ENCODE data around the gene PTPRCAP. TPM values are rescaled to one million over a fixed set of nuclear protein-coding genes. Genes with fewer than 3 reads are reported as not detected.
"Not testable (repeated sequence)": the region's sequence is repeated elsewhere in the genome, so short reads cannot be mapped to it uniquely, and the experiment has no call there.

The PTPRCAP gene
- total RNA-seq, 1 experiment from 2014 or later: 0.15 TPM

DNA sequence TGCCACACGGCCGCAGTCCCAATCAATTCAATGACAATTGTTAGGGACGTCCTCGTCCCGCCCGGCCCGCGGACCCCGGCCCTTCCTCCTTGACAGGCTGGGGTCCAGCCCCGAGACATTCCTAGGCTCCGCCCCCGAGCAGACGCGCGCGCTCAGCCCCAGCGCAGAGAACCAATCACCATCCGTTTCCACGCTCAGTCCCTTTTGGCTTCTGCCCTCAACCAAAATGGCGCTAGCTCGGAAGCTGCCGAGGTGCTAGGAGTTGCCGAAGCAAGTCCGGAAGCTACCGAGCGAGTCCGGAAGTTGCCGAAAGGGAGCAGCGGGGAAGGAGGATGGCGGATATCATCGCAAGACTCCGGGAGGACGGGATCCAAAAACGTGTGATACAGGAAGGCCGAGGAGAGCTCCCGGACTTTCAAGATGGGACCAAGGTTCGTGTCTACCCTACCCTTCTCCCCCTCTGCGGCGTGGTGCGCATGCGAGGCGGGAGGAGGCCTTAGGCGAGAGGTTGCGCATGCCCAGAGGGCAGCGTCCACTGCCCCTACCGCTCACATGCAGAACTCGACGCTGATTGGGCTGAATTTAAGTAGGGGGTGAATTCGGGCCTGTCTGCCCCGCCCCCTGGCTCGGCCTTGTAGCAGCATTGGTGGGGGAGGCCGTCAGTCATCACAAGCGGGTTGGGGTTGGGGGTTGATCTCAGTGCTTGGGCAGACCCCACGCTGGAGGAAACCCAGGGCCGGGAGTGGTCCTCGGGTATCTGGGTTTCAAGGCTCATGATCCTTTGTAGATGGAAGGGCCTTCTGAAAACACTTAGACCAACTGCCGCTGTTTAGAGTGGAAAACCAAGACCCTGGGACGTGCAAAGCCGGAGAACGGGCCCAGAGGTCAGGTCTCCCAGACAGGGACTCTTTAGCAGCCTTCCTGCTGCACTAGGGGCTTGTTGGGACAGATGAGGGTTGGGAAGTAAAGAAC lies 45.6 kb upstream of the PTPRCAP start, which contains the start of gene AIP:
Gene AIP (plus strand): TSS at position 200 of the 972 bp plus-strand sequence. CDS start 133 bp downstream, at position 333.
- Histone ChIP-seq H3K9me3 (ENCODE audit: low read length) (no peaks in the 10 kb centered on the region), H3K9me2 (replicated peaks; ENCODE audit: low read length) (no peaks in the 10 kb centered on the region), H2AFZ (ENCODE audit: low read length) (peak within 1 kb of the TSS; percentile 82), H3K79me2 (ENCODE audit: low read length) (peaks cover 23% of the 10 kb centered on the region), H3K4me2 (ENCODE audit: low read length) (peak within 1 kb of the TSS; percentile 90), H3F3A (ENCODE audit: low read length, unreplicated experiment) (no peaks in the 10 kb centered on the region), H3K27me3 (ENCODE audit: low read length) (no peaks in the 10 kb centered on the region), H4K20me1 (ENCODE audit: low read length) (no peaks in the 10 kb centered on the region), H3K36me3 (ENCODE audit: low read depth, low read length) (no peaks in the 10 kb centered on the region; the same call in 1 of the 2 replicates), H3K4me3 (ENCODE audit: low read length) (peak within 1 kb of the TSS; percentile 73), H3K9ac (ENCODE audit: low read length) (peak within 1 kb of the TSS; percentile 73), H3K27ac (ENCODE audit: low read length) (no peak within 1 kb of the TSS; the same call in 1 of the 2 replicates), H3K4me1 (ENCODE audit: insufficient read depth, low read length) (peaks cover 15% of the 10 kb centered on the region)
- CTCF ChIA-PET: interaction anchor here (0.6 kb wide), 1 partner anchor 108 kb away, joined by 7 read pairs; no protein-coding TSS in a partner anchor
- intact Hi-C loops (cut with micrococcal nuclease): loop anchor here (2.0 kb wide), 1 partner anchor 22 kb away; the partner anchor contains the start of gene PITPNM1
- ATAC-seq: peak; percentile 99
- no peak for TF ChIP-seq EZH2phosphoT487 (IDR thresholded peaks at IDR 0.05; ENCODE audit: borderline replicate concordance, low read length)
- TF ChIP-seq, protein P1, sequence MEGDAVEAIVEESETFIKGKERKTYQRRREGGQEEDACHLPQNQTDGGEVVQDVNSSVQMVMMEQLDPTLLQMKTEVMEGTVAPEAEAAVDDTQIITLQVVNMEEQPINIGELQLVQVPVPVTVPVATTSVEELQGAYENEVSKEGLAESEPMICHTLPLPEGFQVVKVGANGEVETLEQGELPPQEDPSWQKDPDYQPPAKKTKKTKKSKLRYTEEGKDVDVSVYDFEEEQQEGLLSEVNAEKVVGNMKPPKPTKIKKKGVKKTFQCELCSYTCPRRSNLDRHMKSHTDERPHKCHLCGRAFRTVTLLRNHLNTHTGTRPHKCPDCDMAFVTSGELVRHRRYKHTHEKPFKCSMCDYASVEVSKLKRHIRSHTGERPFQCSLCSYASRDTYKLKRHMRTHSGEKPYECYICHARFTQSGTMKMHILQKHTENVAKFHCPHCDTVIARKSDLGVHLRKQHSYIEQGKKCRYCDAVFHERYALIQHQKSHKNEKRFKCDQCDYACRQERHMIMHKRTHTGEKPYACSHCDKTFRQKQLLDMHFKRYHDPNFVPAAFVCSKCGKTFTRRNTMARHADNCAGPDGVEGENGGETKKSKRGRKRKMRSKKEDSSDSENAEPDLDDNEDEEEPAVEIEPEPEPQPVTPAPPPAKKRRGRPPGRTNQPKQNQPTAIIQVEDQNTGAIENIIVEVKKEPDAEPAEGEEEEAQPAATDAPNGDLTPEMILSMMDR (conservative IDR thresholded peaks at IDR 0.05; ENCODE audit: low read depth, low read length): no peak
- TF ChIP-seq EZH2 (IDR thresholded peaks at IDR 0.05; ENCODE audit: low read length, unreplicated experiment): no peak
- DNase-seq: peak; percentile 100
- POLR2A ChIA-PET (ENCODE audit: unreplicated experiment): no interaction called here
- BruUV-seq (replicated peaks): TSS peak; percentile 78

DNA sequence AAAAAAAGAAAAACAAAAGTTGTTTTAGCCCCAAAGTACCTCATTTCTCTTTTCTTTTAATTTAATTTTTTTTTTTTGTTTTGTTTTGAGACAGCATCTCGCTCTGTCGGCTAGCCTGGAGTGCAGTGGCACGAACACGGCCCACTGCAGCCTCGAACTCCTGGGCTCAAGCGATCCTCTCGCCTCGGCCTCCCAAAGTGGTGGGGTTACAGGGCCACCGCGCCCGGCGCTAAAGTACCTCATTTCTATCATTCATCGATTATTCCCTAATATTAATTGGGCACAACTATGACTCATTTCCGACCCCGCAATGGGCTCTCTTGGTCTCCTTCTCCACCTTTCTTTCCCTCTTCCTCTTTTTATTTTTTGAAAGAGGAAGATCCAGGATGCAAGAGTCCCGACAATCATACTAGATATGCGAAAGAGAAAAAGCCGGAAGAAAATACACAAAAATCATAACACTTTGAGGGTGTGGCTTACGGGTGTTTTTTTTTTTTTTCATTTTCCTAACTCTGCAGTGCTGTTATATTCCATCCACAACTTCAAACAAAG lies 44.9 kb upstream of the PTPRCAP start:
- no peaks in the 10 kb centered on the region for H4K20me1 ChIP-seq (ENCODE audit: low read length)
- TSS peak; percentile 97 for BruUV-seq (replicated peaks)
- H3K9me2 ChIP-seq (replicated peaks; ENCODE audit: low read length): no peaks in the 10 kb centered on the region
- peaks cover 23% of the 10 kb centered on the region for H3K79me2 ChIP-seq (ENCODE audit: low read length)
- DNase-seq (no peak), ATAC-seq (peak; percentile 17)
- no peak overlapping the region for H3K27ac ChIP-seq (ENCODE audit: low read length)
- H3K4me1 ChIP-seq (ENCODE audit: insufficient read depth, low read length): peaks cover 15% of the 10 kb centered on the region
- peak overlapping the region; percentile 73 for H3K9ac ChIP-seq (ENCODE audit: low read length)
- intact Hi-C loops (cut with micrococcal nuclease): loop anchor here (2.0 kb wide), 1 partner anchor 22 kb away; the partner anchor contains the start of gene PITPNM1
- ChIA-PET POLR2A (ENCODE audit: unreplicated experiment) (no interaction called here), CTCF (interaction anchor here (0.6 kb wide), 1 partner anchor 107 kb away, joined by 7 read pairs; no protein-coding TSS in a partner anchor)
- peak overlapping the region; percentile 82 for H2AFZ ChIP-seq (ENCODE audit: low read length)
- peak overlapping the region; percentile 73 for H3K4me3 ChIP-seq (ENCODE audit: low read length)
- H3K27me3 ChIP-seq (ENCODE audit: low read length): no peaks in the 10 kb centered on the region
- H3K9me3 ChIP-seq (ENCODE audit: low read length): no peaks in the 10 kb centered on the region
- no peaks in the 10 kb centered on the region for H3K36me3 ChIP-seq (ENCODE audit: low read depth, low read length)
- no peaks in the 10 kb centered on the region for H3F3A ChIP-seq (ENCODE audit: low read length, unreplicated experiment)
- TF ChIP-seq EZH2phosphoT487 (IDR thresholded peaks at IDR 0.05; ENCODE audit: borderline replicate concordance, low read length) (no peak), EZH2 (IDR thresholded peaks at IDR 0.05; ENCODE audit: low read length, unreplicated experiment) (no peak)
- TF ChIP-seq, protein P1 (conservative IDR thresholded peaks at IDR 0.05; ENCODE audit: low read depth, low read length): no peak
- peak overlapping the region; percentile 90 for H3K4me2 ChIP-seq (ENCODE audit: low read length)

GRCh38 chr11:67477344-67478050 lies 40.0 kb upstream of the PTPRCAP start:
- H3K4me3 ChIP-seq (ENCODE audit: low read length); H4K20me1 ChIP-seq (ENCODE audit: low read length); H3K9me2 ChIP-seq (replicated peaks; ENCODE audit: low read length); H3K9me3 ChIP-seq (ENCODE audit: low read length); POLR2A ChIA-PET (ENCODE audit: unreplicated experiment); H3K4me1 ChIP-seq (ENCODE audit: insufficient read depth, low read length); H3K4me2 ChIP-seq (ENCODE audit: low read length); H3K27me3 ChIP-seq (ENCODE audit: low read length); CTCF ChIA-PET; DNase-seq; ATAC-seq; BruUV-seq (replicated peaks); H3K36me3 ChIP-seq (ENCODE audit: low read depth, low read length); intact Hi-C loops (cut with micrococcal nuclease); H2AFZ ChIP-seq (ENCODE audit: low read length); H3K27ac ChIP-seq (ENCODE audit: low read length); H3K79me2 ChIP-seq (ENCODE audit: low read length); H3K9ac ChIP-seq (ENCODE audit: low read length); H3F3A ChIP-seq (ENCODE audit: low read length, unreplicated experiment): not testable (repeated sequence)

DNA sequence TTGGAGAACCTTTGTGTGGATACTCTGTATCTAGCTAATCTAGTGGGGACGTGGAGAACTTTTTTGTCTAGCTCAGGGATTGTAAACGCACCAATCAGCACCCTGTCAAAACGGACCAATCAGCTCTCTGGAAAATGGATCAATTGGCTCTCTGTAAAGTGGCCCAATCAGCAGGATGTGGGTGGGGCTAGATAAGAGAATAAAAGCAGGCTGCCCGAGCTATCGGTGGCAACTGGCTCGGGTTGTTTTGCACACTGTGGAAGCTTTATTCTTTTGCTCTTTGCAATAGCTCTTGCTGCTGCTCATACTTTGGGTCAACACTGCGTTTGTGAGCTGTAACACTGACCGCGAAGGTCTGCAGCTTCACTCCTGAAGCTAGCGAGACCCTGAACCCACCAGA lies 39.2 kb upstream of the PTPRCAP start:
- intact Hi-C loops (cut with micrococcal nuclease); CTCF ChIA-PET: not testable (repeated sequence)

More for the DNA sequence above, 39.2 kb upstream of the PTPRCAP start:
- H3F3A ChIP-seq (ENCODE audit: low read length, unreplicated experiment); H3K4me2 ChIP-seq (ENCODE audit: low read length); H3K79me2 ChIP-seq (ENCODE audit: low read length); POLR2A ChIA-PET (ENCODE audit: unreplicated experiment); BruUV-seq (replicated peaks); H3K27me3 ChIP-seq (ENCODE audit: low read length); H3K9me3 ChIP-seq (ENCODE audit: low read length); DNase-seq; H2AFZ ChIP-seq (ENCODE audit: low read length); ATAC-seq; H3K4me1 ChIP-seq (ENCODE audit: insufficient read depth, low read length); H3K36me3 ChIP-seq (ENCODE audit: low read depth, low read length); H3K27ac ChIP-seq (ENCODE audit: low read length); H3K9me2 ChIP-seq (replicated peaks; ENCODE audit: low read length); H3K4me3 ChIP-seq (ENCODE audit: low read length); H4K20me1 ChIP-seq (ENCODE audit: low read length); H3K9ac ChIP-seq (ENCODE audit: low read length): not testable (repeated sequence)
